Occipital lobe (tissue), 2 donors: Measurements from ENCODE around the gene CRMP1. TPM values are rescaled to one million over a fixed set of nuclear protein-coding genes. Genes with fewer than 3 reads are reported as not detected.

Source experiments
- DNase-seq: peaks from one replicate; lab custom pipeline; 2025; lab: John Stamatoyannopoulos, UW
- total RNA-seq: library from RNA; depleted of rRNA; stranded (reverse); fragments of >200 nt; gene quantifications from one replicate; pipeline ENCODE4 v1.2.3, GENCODE V29; 2014

The CRMP1 gene
- total RNA-seq, 1 donor from 2014 or later = 555 TPM

- DNase-seq = peak; percentile 45
Measured at GRCh38 chr4:5921101-5921980, 28.5 kb upstream of the CRMP1 start.

DNA sequence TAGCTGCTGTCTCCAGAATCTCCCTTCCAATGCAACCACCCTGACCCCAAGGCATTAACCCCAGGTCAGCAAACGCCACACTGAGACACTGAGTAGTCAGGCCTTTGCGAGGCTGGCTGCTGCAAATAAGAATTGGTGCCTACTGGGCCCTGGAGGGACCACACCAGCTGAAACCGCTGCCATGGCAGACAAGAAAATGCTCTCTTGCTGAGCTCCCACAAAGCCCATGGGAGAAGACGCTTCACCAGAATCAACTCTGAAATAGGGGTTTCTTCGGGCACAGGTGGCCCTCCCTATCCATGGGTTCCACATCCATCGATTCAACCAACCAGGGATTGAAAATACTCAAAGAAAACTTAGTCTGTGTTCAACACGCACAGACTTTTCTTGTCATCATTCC is 26.7 kb upstream of the CRMP1 start:
- DNase-seq = no peak

DNA sequence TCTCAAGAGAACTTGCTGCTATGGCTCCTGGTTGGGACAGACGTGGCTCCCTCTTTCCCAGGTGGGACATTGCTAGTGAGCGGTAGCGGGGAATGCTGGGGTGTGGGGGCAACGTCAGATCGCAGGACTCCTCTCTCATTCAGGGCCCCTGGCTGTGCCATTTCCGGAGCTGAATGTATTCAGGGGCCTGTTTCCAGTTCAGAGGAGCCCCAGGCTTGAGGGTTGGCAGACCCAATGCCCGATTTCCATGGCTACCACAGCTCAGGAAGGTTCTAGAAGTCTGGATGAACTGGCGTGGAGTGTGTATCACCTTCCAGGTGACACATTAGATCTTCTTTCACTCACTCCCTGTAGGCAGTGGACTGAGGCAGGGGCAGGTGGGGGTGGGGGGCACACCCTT is 26.2 kb upstream of the CRMP1 start:
- no peak for DNase-seq

DNA sequence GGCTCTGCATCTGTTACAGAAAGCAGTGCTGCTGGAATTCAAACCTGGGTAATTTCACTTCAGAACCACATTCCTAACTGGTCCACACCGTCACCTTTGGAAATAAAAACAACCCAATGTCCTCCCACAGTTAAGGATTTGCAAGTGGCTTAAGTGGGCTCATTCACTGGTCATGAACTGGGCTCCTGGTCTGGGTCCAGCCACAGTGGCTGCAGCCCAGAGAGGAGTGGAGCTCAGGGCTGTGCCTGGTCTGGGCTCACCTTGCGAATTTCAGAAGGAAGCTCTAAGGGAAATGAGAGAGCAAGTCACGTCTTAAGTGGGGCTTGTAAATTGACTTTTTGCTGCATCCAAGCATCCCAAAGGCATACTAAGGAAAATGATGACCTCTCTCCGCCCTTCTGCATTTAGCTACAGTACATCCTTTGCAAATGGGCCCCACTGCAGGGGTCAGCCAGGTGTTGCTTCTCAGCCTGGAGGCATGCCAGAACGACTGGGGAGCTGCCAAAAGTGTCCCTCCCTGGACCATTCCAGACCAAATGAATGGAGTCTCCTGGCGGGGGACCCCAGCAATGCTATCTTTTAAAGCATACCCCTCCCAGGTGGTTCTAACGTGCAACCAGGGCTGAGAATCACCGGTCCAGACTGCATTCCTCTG is 25.6 kb upstream of the CRMP1 start:
- DNase-seq = no peak

- DNase-seq = no peak
Measured at GRCh38 chr4:5917672-5918071, 24.8 kb upstream of the CRMP1 start.

- no peak for DNase-seq
Measured at GRCh38 chr4:5916229-5916628, 23.3 kb upstream of the CRMP1 start.

GRCh38 chr4:5913454-5913853 is 20.6 kb upstream of the CRMP1 start:
- DNase-seq = no peak

GRCh38 chr4:5912614-5913019 is 19.7 kb upstream of the CRMP1 start:
- no peak for DNase-seq

GRCh38 chr4:5908876-5909427 is 16.1 kb upstream of the CRMP1 start:
- DNase-seq = no peak

GRCh38 chr4:5906191-5906590 is 13.3 kb upstream of the CRMP1 start:
- DNase-seq = no peak

- no peak for DNase-seq
Measured at GRCh38 chr4:5905714-5906113, 12.8 kb upstream of the CRMP1 start.

GRCh38 chr4:5900844-5901243 is 8.0 kb upstream of the CRMP1 start:
- DNase-seq = no peak

DNA sequence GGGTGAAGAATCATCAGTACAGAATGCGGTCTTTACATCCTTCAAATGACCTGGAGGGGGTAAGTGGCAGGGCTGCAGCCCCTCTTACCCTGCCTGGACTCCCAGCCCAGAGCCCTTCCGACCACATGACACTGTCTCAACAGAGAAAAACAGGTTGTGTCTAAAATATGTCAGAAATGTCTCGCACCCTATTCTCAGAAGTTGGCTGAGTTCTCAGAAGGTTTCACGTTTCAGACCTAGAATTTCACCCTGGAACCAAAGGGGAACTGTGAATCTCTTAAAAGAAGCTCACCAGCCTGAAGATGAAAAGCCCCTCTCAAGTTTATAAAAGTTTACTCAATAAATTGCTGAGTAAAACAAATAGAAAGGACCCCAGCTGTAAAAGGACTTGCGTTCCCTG is 7.0 kb upstream of the CRMP1 start:
- DNase-seq = no peak

GRCh38 chr4:5899396-5899795 is 6.5 kb upstream of the CRMP1 start:
- no peak for DNase-seq

GRCh38 chr4:5897674-5898073 is 4.8 kb upstream of the CRMP1 start:
- DNase-seq = no peak

- DNase-seq = peak; percentile 37
Measured at GRCh38 chr4:5895287-5895686, 2.4 kb upstream of the CRMP1 start.

GRCh38 chr4:5894266-5894665 is 1.4 kb upstream of the CRMP1 start:
- DNase-seq = no peak

GRCh38 chr4:5893591-5893990 is 705 bp upstream of the CRMP1 start:
- no peak for DNase-seq

DNA sequence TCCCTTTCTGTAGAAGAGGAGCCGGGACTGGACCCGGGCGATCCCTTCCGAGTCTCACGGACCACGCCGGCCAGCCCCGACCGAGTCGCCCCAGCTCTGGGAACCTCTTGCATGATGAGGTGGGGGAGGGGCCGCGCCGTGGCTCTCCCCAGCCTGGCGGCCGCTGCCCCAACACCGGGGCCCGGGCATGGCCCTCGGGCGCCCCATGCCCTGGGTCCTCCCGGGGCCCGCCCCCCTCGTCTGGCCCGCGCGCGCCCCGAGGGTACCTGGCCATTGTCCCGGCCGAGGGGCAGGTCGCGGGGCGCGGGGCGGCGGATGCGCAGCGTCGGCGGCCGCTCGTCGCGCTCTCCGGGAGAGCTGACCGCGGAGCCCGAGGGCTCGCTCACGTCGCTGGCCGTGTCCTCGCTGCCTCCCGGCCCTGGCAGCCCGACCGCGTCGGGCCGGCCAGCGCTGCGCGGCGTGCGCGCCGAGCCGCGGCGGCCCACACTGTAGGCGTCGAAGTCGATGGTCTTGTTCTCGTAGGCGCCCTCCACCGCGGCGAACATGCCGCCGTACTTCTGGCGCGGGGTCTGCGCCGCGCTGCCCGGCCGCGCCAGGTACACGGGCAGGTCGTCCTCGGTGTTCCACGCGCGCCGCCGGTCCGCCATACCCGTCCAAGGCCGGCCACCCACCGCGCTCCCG is 423 bp downstream of the CRMP1 start:
- DNase-seq = no peak

- DNase-seq = no peak
Measured at GRCh38 chr4:5891563-5892322, 1.1 kb downstream of the CRMP1 start.

DNA sequence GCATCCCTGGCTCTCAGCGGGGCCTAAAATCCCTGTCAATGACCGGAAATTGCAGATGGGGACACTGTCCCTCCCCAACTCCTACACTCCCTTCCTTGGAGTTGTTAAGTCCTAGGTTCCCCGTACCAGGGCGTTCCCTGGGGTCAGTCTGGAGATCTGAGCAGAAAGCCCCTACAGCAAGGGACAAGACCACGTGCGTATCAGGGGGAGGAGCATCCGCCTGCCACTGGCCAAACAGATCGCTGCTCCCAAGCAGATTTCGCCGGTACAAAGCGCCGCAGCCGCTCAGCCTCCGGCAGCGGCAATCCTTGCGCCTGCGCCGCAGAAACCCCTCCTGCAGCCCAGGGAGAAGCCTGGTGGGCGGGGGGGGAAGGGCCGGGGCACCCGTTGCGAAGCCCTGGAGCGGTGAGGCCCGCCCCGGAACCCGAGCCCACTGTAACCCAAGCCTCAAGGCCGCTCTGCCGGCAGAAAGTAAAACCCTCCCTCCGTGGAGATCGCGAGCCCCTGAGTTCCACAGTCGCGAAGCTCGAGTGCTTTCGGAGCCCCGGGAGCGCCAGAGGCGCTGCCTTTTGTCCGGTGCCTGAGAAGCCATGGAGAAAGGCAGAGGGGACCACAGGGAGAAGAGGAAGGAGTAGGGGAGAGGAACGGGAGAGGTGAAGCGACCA is 2.7 kb downstream of the CRMP1 start:
- DNase-seq = peak; percentile 82
